ENCODE measurements around the gene KDM5B.
A peak's percentile ranks its signal among the peaks of the same experiment; 100 is the strongest.

The KDM5B gene

DNA sequence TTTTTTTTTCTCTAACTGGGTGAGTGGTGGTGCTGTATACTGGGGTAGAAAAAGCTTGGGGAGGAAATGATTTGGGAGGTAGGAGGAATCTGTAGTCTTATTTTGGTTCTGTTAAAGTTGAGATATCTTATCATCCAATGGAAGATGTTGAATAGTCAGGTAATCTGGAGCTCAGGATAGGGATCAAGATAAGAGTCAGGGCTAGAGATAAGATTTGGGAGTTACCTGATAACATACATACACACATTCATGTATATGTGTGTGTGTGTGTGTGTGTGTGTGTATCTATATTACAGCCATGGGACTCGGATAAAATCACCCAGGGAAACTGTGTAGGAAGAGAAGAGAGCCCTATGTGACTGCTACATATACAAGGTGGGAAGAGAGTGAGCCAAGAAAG lies 10.6 kb upstream of the KDM5B start:
- no peak overlapping the region for H3K4me3 ChIP-seq (ENCODE audit: control insufficient read depth in 1 of 7, extremely low read depth in 1 of 7, insufficient read depth in 4 of 7, low read depth in 2 of 7, low read length in 6 of 7)
- CTCF ChIA-PET = no interaction called here
- H3K36me3 ChIP-seq (ENCODE audit: control insufficient read depth in 4 of 4, insufficient read depth in 4 of 4, low read length in 3 of 4) = no peaks in the 10 kb centered on the region
- H3K9me3 ChIP-seq (ENCODE audit: control extremely low read depth in 1 of 5, control insufficient read depth in 4 of 5, insufficient read depth in 2 of 5, low read depth in 1 of 5, low read length in 4 of 5) = no peaks in the 10 kb centered on the region
- 89% methylated on average over 1 of the region's 1 CpG for WGBS (ENCODE audit: insufficient coverage)
- POLR2A ChIA-PET = no interaction called here
- H3K4me1 ChIP-seq (ENCODE audit: control extremely low read depth in 1 of 4, control insufficient read depth in 4 of 4, insufficient read depth in 4 of 4, low read length in 3 of 4) = no peaks in the 10 kb centered on the region
- no peak for DNase-seq
- no peak overlapping the region for H3K27ac ChIP-seq (ENCODE audit: insufficient read depth in 1 of 2, low read depth in 1 of 2, low read length in 2 of 2, poor library complexity in 1 of 2, severe bottlenecking in 2 of 2)
- H3K27me3 ChIP-seq (replicated peaks in 2 of 5; ENCODE audit: control insufficient read depth in 4 of 5, insufficient read depth in 5 of 5, low read length in 4 of 5) = peaks cover 0 to 2% (median 0%) of the 10 kb centered on the region in 5 experiments

DNA sequence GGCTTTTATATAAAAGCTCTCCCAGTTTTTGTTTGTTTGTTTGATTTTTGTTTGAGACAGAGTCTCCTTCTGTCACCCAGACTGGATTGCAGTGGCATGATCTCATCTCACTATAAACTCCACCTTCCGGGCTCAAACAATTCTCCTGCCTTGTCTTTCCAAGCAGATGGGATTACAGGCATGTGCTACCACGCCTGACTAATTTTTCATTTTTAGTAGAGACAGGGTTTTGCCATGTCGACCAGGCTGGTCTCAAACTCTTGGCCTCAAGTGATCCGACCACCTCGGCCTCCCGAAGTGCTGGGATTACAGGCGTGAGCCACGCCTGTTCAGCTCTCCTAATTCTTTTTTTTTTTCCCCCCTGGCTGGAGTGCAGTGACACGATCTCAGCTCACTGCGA lies 6.9 kb upstream of the KDM5B start:
- no peak overlapping the region for H3K27ac ChIP-seq (ENCODE audit: insufficient read depth in 1 of 2, low read depth in 1 of 2, low read length in 2 of 2, poor library complexity in 1 of 2, severe bottlenecking in 2 of 2)
- ChIA-PET CTCF (interaction anchor here (0.7 to 1.7 kb wide), 3 partner anchors 24 to 67 kb away, joined by 3 to 5 read pairs (median 3); no protein-coding TSS in a partner anchor), POLR2A (no interaction called here)
- no peak overlapping the region for H3K4me3 ChIP-seq (ENCODE audit: control insufficient read depth in 1 of 7, extremely low read depth in 1 of 7, insufficient read depth in 4 of 7, low read depth in 2 of 7, low read length in 6 of 7)
- no peak for DNase-seq
- H3K27me3 ChIP-seq (replicated peaks in 2 of 5; ENCODE audit: control insufficient read depth in 4 of 5, insufficient read depth in 5 of 5, low read length in 4 of 5) = peaks cover 0 to 4% (median 0%) of the 10 kb centered on the region in 5 experiments
- WGBS (ENCODE audit: insufficient coverage) = 99% methylated on average over 8 of the region's 10 CpGs
- peaks cover 0 to 16% (median 13%) of the 10 kb centered on the region in 4 experiments for H3K4me1 ChIP-seq (ENCODE audit: control extremely low read depth in 1 of 4, control insufficient read depth in 4 of 4, insufficient read depth in 4 of 4, low read length in 3 of 4)
- H3K9me3 ChIP-seq (ENCODE audit: control extremely low read depth in 1 of 5, control insufficient read depth in 4 of 5, insufficient read depth in 2 of 5, low read depth in 1 of 5, low read length in 4 of 5) = no peaks in the 10 kb centered on the region
- no peaks in the 10 kb centered on the region for H3K36me3 ChIP-seq (ENCODE audit: control insufficient read depth in 4 of 4, insufficient read depth in 4 of 4, low read length in 3 of 4)

DNA sequence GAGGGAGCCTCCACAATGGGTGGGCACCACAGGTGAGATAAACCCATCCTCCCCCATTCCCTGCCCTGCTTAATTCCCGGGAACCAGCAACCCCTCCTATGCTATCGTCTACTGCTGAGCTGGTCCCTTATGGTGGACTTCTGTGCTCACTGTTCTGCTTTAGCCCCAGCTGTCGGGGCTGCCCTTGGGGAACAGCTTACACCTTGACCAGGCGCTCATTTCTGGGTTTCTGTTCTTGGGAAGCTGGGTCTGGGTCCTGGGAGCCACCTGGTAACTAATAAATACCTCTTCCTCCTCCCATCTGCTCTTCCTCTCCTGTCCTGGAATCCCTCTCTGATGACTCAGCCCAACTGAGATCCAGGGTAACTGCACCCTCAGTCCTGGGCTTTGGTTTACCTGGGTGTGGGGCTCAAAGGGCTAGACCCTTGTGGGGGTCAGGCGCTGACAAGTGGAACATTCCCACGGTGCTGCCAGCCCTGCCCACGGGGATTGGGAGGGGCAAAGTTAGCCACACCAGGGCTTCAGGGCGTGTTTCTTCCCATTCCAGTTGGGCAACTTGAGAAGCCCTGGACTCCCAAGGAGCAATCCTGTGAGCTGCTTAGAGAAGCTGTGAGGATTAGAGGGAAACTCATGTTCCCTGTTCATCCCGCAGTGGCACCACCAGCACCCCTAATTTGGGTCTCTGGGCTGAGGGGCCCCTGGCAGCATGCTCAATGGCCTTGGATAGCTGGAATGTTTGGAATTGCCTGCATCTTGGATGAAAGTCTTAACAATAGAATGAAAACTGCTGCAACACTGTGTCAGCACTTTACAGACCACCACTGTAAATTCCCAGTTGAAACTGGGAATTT lies 4.2 kb upstream of the KDM5B start:
- CTCF ChIA-PET = interaction anchor here (1.1 to 5.2 kb wide), 2 partner anchors 19 to 40 kb away, joined by 4 to 24 read pairs; no protein-coding TSS in a partner anchor
- Histone ChIP-seq H3K4me3 (ENCODE audit: control insufficient read depth in 1 of 7, extremely low read depth in 1 of 7, insufficient read depth in 4 of 7, low read depth in 2 of 7, low read length in 6 of 7) (peak overlapping the region in 1 of 7 experiments; percentile 85), H3K4me1 (ENCODE audit: control extremely low read depth in 1 of 4, control insufficient read depth in 4 of 4, insufficient read depth in 4 of 4, low read length in 3 of 4) (peaks cover 0 to 26% (median 18%) of the 10 kb centered on the region in 4 experiments), H3K9me3 (ENCODE audit: control extremely low read depth in 1 of 5, control insufficient read depth in 4 of 5, insufficient read depth in 2 of 5, low read depth in 1 of 5, low read length in 4 of 5) (no peaks in the 10 kb centered on the region), H3K36me3 (ENCODE audit: control insufficient read depth in 4 of 4, insufficient read depth in 4 of 4, low read length in 3 of 4) (no peaks in the 10 kb centered on the region), H3K27ac (ENCODE audit: insufficient read depth in 1 of 2, low read depth in 1 of 2, low read length in 2 of 2, poor library complexity in 1 of 2, severe bottlenecking in 2 of 2) (no peak overlapping the region), H3K27me3 (replicated peaks in 2 of 5; ENCODE audit: control insufficient read depth in 4 of 5, insufficient read depth in 5 of 5, low read length in 4 of 5) (peaks cover 0 to 4% (median 0%) of the 10 kb centered on the region in 5 experiments)
- DNase-seq = no peak
- WGBS (ENCODE audit: insufficient coverage) = 97% methylated on average over 8 of the region's 9 CpGs
- POLR2A ChIA-PET = no interaction called here

DNA sequence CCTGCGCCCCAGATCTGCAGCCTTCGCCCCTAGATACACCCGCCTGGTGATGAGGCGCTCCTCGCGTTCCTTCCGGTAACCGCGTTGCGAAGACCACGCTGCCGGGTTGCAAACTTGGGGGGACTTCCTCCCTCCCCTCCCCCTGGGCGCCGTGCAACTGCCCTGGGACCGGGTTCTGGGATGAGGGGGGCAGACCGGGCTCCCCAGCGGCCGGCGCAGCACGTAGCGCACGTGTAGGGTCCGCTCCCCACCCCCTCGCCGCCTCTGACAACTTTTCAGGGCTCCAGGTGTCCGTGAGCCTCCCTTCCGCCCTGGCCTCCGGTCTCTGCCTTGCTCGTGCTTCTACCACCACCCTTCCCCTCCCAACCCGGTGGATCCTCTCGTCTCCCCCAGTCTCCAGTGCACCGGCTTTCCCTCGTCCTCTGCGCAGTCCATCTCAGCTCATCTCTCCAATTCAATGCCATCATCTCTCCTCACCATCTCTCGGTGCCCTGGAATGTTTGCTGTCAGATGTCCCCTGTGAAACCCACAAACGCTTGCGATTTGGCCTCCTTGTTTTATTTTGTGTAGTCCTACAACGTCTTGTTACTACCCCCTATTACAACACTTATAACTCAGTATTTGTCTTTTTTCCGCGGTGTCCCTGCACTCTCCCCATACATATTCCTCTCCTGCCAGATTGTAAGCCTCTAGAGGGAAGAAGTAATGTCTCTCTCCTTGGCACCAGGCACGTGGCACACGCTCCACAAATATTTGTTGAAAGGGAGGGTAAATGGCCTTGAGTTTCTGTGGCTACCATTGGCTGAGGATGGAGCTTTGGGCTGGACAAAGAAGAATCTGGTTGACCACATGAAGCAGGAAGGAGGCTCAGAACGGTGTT lies 3.3 kb upstream of the KDM5B start:
- peak overlapping the region; percentile 73 to 90 (median 85) for H3K4me3 ChIP-seq (ENCODE audit: control insufficient read depth in 1 of 7, extremely low read depth in 1 of 7, insufficient read depth in 4 of 7, low read depth in 2 of 7, low read length in 6 of 7)
- peaks cover under 1 to 28% (median 19%) of the 10 kb centered on the region in 4 experiments for H3K4me1 ChIP-seq (ENCODE audit: control extremely low read depth in 1 of 4, control insufficient read depth in 4 of 4, insufficient read depth in 4 of 4, low read length in 3 of 4)
- peak overlapping the region in 1 of 2 experiments; percentile 79 for H3K27ac ChIP-seq (ENCODE audit: insufficient read depth in 1 of 2, low read depth in 1 of 2, low read length in 2 of 2, poor library complexity in 1 of 2, severe bottlenecking in 2 of 2)
- H3K27me3 ChIP-seq (replicated peaks in 2 of 5; ENCODE audit: control insufficient read depth in 4 of 5, insufficient read depth in 5 of 5, low read length in 4 of 5) = peaks cover 0 to 4% (median 0%) of the 10 kb centered on the region in 5 experiments
- DNase-seq = peak in 2 of 3 donors; percentile 51 to 66
- H3K9me3 ChIP-seq (ENCODE audit: control extremely low read depth in 1 of 5, control insufficient read depth in 4 of 5, insufficient read depth in 2 of 5, low read depth in 1 of 5, low read length in 4 of 5) = no peaks in the 10 kb centered on the region
- 11% methylated on average over 26 of the region's 43 CpGs for WGBS (ENCODE audit: insufficient coverage)
- POLR2A ChIA-PET = interaction anchor here (0.6 to 1.0 kb wide), 5 partner anchors 15 to 157 kb away, joined by 3 to 4 read pairs (median 3); no protein-coding TSS in a partner anchor
- CTCF ChIA-PET = interaction anchor here (1.1 to 5.2 kb wide), 3 partner anchors 9 to 41 kb away, joined by 4 to 24 read pairs (median 4); no protein-coding TSS in a partner anchor
- H3K36me3 ChIP-seq (ENCODE audit: control insufficient read depth in 4 of 4, insufficient read depth in 4 of 4, low read length in 3 of 4) = no peaks in the 10 kb centered on the region

DNA sequence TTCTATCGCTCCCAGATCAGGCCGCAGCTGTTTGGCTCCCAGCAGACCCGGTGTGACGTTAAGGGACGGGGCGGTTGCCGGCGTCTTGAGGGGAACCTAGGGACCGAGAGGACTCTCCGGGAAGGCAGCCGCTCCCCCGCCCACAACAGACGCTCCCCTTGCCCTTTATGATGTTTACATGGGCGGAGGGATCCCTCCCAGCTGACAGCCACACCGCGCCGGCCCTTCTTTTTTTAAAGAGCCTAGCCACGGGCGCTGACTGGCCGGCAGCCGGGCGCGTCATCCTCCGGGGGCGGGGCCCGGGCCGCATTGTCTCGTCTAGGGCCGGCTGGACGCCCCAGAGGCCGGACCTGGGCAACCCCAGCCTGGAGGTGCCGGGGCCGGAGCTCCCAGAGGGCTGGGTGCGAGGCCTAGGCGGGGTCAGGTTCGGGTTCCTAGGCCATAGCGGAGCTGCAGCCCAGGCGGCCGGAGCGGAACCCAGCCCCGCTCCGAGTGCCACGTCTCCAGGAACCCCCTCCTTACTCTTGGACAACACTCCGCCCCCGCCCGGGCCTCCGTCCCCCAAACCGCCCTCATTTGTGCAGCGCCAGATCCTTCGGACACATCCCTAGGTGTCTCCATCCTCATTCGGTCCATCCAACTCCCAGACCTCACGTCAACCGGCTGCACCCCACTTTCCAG lies 2.5 kb upstream of the KDM5B start, which contains the start of gene PCAT6:
Gene PCAT6 (plus strand): TSS at position 340 of the 681 bp plus-strand sequence.
- peak; percentile 93 to 97 (median 95) for DNase-seq
- ChIA-PET CTCF (interaction anchor here (1.0 to 5.2 kb wide), 5 partner anchors 10 to 49 kb away, joined by 3 to 24 read pairs (median 4); no protein-coding TSS in a partner anchor), POLR2A (interaction anchor here (0.6 to 1.0 kb wide), 5 partner anchors 14 to 158 kb away, joined by 3 to 4 read pairs (median 3); no protein-coding TSS in a partner anchor)
- H3K27ac ChIP-seq (ENCODE audit: insufficient read depth in 1 of 2, low read depth in 1 of 2, low read length in 2 of 2, poor library complexity in 1 of 2, severe bottlenecking in 2 of 2) = peak within 1 kb of the TSS in 1 of 2 experiments; percentile 79
- peaks cover 0 to 4% (median 0%) of the 10 kb centered on the region in 5 experiments for H3K27me3 ChIP-seq (replicated peaks in 2 of 5; ENCODE audit: control insufficient read depth in 4 of 5, insufficient read depth in 5 of 5, low read length in 4 of 5)
- peaks cover 8 to 36% (median 23%) of the 10 kb centered on the region in 4 experiments for H3K4me1 ChIP-seq (ENCODE audit: control extremely low read depth in 1 of 4, control insufficient read depth in 4 of 4, insufficient read depth in 4 of 4, low read length in 3 of 4)
- no peaks in the 10 kb centered on the region for H3K9me3 ChIP-seq (ENCODE audit: control extremely low read depth in 1 of 5, control insufficient read depth in 4 of 5, insufficient read depth in 2 of 5, low read depth in 1 of 5, low read length in 4 of 5)
- WGBS (ENCODE audit: insufficient coverage) = under 1% methylated on average over 49 of the region's 53 CpGs
- peak within 1 kb of the TSS; percentile 73 to 90 (median 85) for H3K4me3 ChIP-seq (ENCODE audit: control insufficient read depth in 1 of 7, extremely low read depth in 1 of 7, insufficient read depth in 4 of 7, low read depth in 2 of 7, low read length in 6 of 7)
- no peaks in the 10 kb centered on the region for H3K36me3 ChIP-seq (ENCODE audit: control insufficient read depth in 4 of 4, insufficient read depth in 4 of 4, low read length in 3 of 4)

DNA sequence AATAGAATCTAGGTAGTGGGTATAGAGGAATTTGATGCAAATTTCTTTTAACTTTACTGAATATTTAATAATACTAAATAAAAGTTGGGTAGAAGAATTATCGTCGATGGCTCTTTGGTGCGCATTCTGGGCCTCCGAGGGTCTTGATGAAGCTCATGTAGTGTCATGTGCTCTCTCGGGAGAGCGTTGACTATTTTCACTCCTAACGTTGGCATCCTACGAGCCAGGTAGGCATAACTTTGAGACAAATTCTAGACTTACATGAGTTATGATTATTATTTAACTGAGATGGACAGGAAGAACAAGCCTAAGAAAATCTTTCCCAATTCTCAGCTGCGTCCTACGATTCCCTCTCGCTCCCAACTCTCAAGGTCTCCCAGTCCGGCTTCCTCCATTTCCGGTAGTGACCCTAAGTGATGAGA lies 2.0 kb upstream of the KDM5B start:
- peaks cover 9 to 41% (median 24%) of the 10 kb centered on the region in 4 experiments for H3K4me1 ChIP-seq (ENCODE audit: control extremely low read depth in 1 of 4, control insufficient read depth in 4 of 4, insufficient read depth in 4 of 4, low read length in 3 of 4)
- 16% methylated on average over 7 of the region's 13 CpGs for WGBS (ENCODE audit: insufficient coverage)
- peak in 2 of 3 donors; percentile 30 to 45 for DNase-seq
- H3K27ac ChIP-seq (ENCODE audit: insufficient read depth in 1 of 2, low read depth in 1 of 2, low read length in 2 of 2, poor library complexity in 1 of 2, severe bottlenecking in 2 of 2) = peak overlapping the region in 1 of 2 experiments; percentile 79
- CTCF ChIA-PET = interaction anchor here (1.0 to 5.2 kb wide), 5 partner anchors 10 to 48 kb away, joined by 3 to 24 read pairs (median 4); no protein-coding TSS in a partner anchor
- H3K9me3 ChIP-seq (ENCODE audit: control extremely low read depth in 1 of 5, control insufficient read depth in 4 of 5, insufficient read depth in 2 of 5, low read depth in 1 of 5, low read length in 4 of 5) = no peaks in the 10 kb centered on the region
- no peaks in the 10 kb centered on the region for H3K36me3 ChIP-seq (ENCODE audit: control insufficient read depth in 4 of 4, insufficient read depth in 4 of 4, low read length in 3 of 4)
- POLR2A ChIA-PET = interaction anchor here (1.0 kb wide), 2 partner anchors 30 to 158 kb away, joined by 3 read pairs; no protein-coding TSS in a partner anchor
- H3K4me3 ChIP-seq (ENCODE audit: control insufficient read depth in 1 of 7, extremely low read depth in 1 of 7, insufficient read depth in 4 of 7, low read depth in 2 of 7, low read length in 6 of 7) = peak overlapping the region; percentile 73 to 90 (median 85)
- H3K27me3 ChIP-seq (replicated peaks in 2 of 5; ENCODE audit: control insufficient read depth in 4 of 5, insufficient read depth in 5 of 5, low read length in 4 of 5) = peaks cover 0 to 4% (median 0%) of the 10 kb centered on the region in 5 experiments

All from common myeloid progenitor, CD34-positive (primary cell).